Hepatocyte (in vitro differentiated cells): ENCODE measurements around the gene ZMAT5. TPM values are rescaled to one million over a fixed set of nuclear protein-coding genes. Genes with fewer than 3 reads are reported as not detected.

Experiments used
- DNase-seq: peaks from one replicate; pipeline ENCODE4 v3.0.0-alpha.2; 2016; ENCODE audit warnings: low spot score
- H2AFZ ChIP-seq: fragments of 200-600 bp; sonication (generic); 2 replicates; pipeline ENCODE4 v1.6.0; 2016; ENCODE audit warnings: antibody characterized with exemption, mild to moderate bottlenecking
- H3K27ac ChIP-seq: fragments of 200-600 bp; sonication (generic); 2 replicates; pipeline ENCODE4 v1.5.1; 2016; ENCODE audit warnings: mild to moderate bottlenecking
- H3K27me3 ChIP-seq: fragments of 200-600 bp; sonication (generic); 2 replicates; pipeline ENCODE4 v1.6.1; 2016
- H3K36me3 ChIP-seq: fragments of 200-600 bp; sonication (generic); replicated peaks from 2 replicates; pipeline ENCODE4 v1.5.1; 2016; ENCODE audit warnings: low read depth; ENCODE audit not compliant: insufficient read depth
- H3K4me1 ChIP-seq: fragments of 200-600 bp; sonication (generic); 2 replicates; pipeline ENCODE4 v1.5.1; 2016; ENCODE audit warnings: mild to moderate bottlenecking, moderate library complexity; ENCODE audit not compliant: insufficient read depth
- H3K4me2 ChIP-seq: fragments of 200-600 bp; sonication (generic); 2 replicates; pipeline ENCODE4 v1.6.0; 2016
- H3K4me3 ChIP-seq: fragments of 200-600 bp; sonication (generic); 2 replicates; pipeline ENCODE4 v1.5.1; 2016; ENCODE audit warnings: mild to moderate bottlenecking
- H3K79me2 ChIP-seq: fragments of 200-600 bp; sonication (generic); 2 replicates; pipeline ENCODE4 v1.6.0; 2017; ENCODE audit warnings: mild to moderate bottlenecking
- H3K9me2 ChIP-seq: fragments of 200-600 bp; sonication (generic); replicated peaks from 2 replicates; pipeline ENCODE4 v1.6.0; 2017; ENCODE audit warnings: mild to moderate bottlenecking; ENCODE audit not compliant: insufficient read depth
- H3K9me3 ChIP-seq: fragments of 200-600 bp; sonication (generic); 2 replicates; pipeline ENCODE4 v1.5.1; 2016; ENCODE audit warnings: low read depth, mild to moderate bottlenecking
- H4K20me1 ChIP-seq: fragments of 200-600 bp; sonication (generic); 2 replicates; pipeline ENCODE4 v1.6.0; 2016; ENCODE audit warnings: mild to moderate bottlenecking; ENCODE audit not compliant: insufficient read depth, poor library complexity, severe bottlenecking
- EZH2 ChIP-seq: fragments of 200-600 bp; sonication (generic); IDR thresholded peaks from 2 replicates; pipeline ENCODE4 v1.6.1; 2016; ENCODE audit warnings: antibody characterized with exemption, mild to moderate bottlenecking, borderline replicate concordance
- EZH2phosphoT487 ChIP-seq: fragments of 200-600 bp; sonication (generic); IDR thresholded peaks from one replicate; pipeline ENCODE4 v1.6.1; 2018; ENCODE audit warnings: antibody characterized with exemption, mild to moderate bottlenecking, low read depth, moderate library complexity; ENCODE audit not compliant: unreplicated experiment, severe bottlenecking
- WGBS: methylation state at CpG from one replicate; pipeline ENCODE4 v1.1.6; 2016; ENCODE audit warnings: low lambda C conversion rate; ENCODE audit errors: missing lambda C conversion rate; 5-methylcytosine and 5-hydroxymethylcytosine counted together
- polyA plus RNA-seq: library from polyadenylated mRNA; unstranded; fragments of >200 nt; fragmentation: Nextera tagmentation; extraction: Ambion mirVana; gene quantifications from 2 replicates; pipeline ENCODE4 v1.2.1, GENCODE V29; 2016
- total RNA-seq: library from RNA; depleted of rRNA; stranded (reverse); fragments of >200 nt; gene quantifications from 2 replicates; pipeline ENCODE4 v1.2.3, GENCODE V29; 2014
- TF ChIP-seq, protein P1 (sequence below): fragments of 200-600 bp; sonication (generic); IDR thresholded peaks from 2 replicates; pipeline ENCODE4 v1.5.1; 2016; ENCODE audit warnings: antibody characterized with exemption, mild to moderate bottlenecking; ENCODE audit not compliant: poor library complexity

Gene ZMAT5
- total and polyA plus RNA-seq, 2 experiments from 2014 or later = 18.2 to 38.5 TPM

DNA sequence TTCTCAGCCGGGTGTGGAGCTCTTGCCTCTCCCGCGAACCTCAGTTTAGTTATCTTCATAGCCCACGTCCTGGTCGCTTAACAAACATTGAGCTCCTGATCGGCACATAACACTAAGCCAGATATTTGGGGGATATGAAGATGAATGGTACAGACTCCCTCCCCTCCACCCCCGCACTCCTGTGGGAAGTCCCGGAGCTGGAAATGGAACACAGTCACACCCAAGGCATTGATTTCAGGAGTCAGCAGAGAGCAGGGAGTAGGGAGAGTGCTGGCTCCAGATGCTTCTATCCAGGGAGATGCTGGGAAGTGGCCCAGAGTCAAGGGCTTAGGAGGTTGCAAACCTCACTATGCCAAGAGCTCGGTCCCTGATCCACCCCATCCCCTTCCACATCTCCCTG, 73.1 kb downstream of the ZMAT5 start:
- H3K4me3 ChIP-seq = no peak overlapping the region
- DNase-seq = no peak
- no peaks in the 10 kb centered on the region for H3K36me3 ChIP-seq
- H3K9me2 ChIP-seq = no peaks in the 10 kb centered on the region
- H4K20me1 ChIP-seq = no peaks in the 10 kb centered on the region
- H3K27ac ChIP-seq = no peak overlapping the region
- H3K79me2 ChIP-seq = no peaks in the 10 kb centered on the region
- peaks cover 10% of the 10 kb centered on the region for H3K4me1 ChIP-seq
- no peaks in the 10 kb centered on the region for H3K9me3 ChIP-seq
- no peak overlapping the region for H3K4me2 ChIP-seq
- H3K27me3 ChIP-seq = no peaks in the 10 kb centered on the region
- WGBS = 87% methylated on average over 9 of the region's 9 CpGs
- TF ChIP-seq EZH2phosphoT487 (no peak), EZH2 (no peak)
- TF ChIP-seq, protein P1, sequence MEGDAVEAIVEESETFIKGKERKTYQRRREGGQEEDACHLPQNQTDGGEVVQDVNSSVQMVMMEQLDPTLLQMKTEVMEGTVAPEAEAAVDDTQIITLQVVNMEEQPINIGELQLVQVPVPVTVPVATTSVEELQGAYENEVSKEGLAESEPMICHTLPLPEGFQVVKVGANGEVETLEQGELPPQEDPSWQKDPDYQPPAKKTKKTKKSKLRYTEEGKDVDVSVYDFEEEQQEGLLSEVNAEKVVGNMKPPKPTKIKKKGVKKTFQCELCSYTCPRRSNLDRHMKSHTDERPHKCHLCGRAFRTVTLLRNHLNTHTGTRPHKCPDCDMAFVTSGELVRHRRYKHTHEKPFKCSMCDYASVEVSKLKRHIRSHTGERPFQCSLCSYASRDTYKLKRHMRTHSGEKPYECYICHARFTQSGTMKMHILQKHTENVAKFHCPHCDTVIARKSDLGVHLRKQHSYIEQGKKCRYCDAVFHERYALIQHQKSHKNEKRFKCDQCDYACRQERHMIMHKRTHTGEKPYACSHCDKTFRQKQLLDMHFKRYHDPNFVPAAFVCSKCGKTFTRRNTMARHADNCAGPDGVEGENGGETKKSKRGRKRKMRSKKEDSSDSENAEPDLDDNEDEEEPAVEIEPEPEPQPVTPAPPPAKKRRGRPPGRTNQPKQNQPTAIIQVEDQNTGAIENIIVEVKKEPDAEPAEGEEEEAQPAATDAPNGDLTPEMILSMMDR = no peak
- H2AFZ ChIP-seq = no peak overlapping the region

DNA sequence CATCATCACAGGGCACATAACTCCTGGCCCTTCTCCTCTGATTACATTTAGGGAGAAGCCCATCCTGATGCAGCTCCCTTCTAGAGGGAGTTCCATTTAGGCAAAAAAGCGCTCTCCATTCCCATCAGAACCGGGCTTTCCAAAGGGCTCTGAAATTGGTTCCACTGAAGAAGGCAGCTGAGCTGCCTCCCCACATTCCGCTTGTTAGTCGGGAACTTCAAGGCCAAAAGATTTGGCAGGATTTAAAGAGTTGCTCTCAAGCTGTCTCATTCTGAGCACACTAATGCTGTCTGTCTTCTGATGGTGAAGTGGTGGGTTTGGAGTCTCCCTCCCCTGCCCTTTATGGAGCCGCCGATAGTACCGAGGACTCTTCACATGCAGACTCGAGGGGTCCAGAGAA, 73.6 kb downstream of the ZMAT5 start:
- no peaks in the 10 kb centered on the region for H3K9me2 ChIP-seq
- no peak overlapping the region for H3K27ac ChIP-seq
- WGBS = 89% methylated on average over 8 of the region's 8 CpGs
- no peak for DNase-seq
- no peak overlapping the region for H3K4me3 ChIP-seq
- peaks cover 10% of the 10 kb centered on the region for H3K4me1 ChIP-seq
- no peaks in the 10 kb centered on the region for H3K36me3 ChIP-seq
- H4K20me1 ChIP-seq = no peaks in the 10 kb centered on the region
- TF ChIP-seq, protein P1 = no peak
- TF ChIP-seq EZH2 (no peak), EZH2phosphoT487 (no peak)
- no peak overlapping the region for H3K4me2 ChIP-seq
- H3K9me3 ChIP-seq = no peaks in the 10 kb centered on the region
- no peaks in the 10 kb centered on the region for H3K79me2 ChIP-seq
- no peak overlapping the region for H2AFZ ChIP-seq
- no peaks in the 10 kb centered on the region for H3K27me3 ChIP-seq

DNA sequence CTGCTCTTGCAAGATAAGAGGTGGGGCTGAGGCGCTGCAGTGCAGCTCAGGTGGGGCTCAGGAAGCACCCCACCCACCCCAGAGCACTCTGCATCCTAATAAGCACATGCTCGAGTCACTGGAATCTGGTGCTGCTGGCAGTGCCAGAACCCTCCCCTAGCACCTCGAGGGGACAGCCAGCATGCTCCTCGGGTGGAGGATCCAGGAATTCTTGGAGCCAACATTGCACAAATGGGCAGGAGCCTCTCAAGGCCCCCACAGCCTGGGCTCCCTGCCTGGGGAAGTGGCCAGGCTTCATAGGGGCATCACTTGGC, 74.5 kb downstream of the ZMAT5 start:
- H3K27ac ChIP-seq = no peak overlapping the region
- no peaks in the 10 kb centered on the region for H3K9me3 ChIP-seq
- H3K79me2 ChIP-seq = no peaks in the 10 kb centered on the region
- peaks cover 10% of the 10 kb centered on the region for H3K4me1 ChIP-seq
- TF ChIP-seq EZH2 = no peak
- TF ChIP-seq, protein P1 = no peak
- TF ChIP-seq EZH2phosphoT487 = no peak
- no peak for DNase-seq
- no peak overlapping the region for H2AFZ ChIP-seq
- H3K9me2 ChIP-seq = no peaks in the 10 kb centered on the region
- WGBS = 77% methylated on average over 4 of the region's 4 CpGs
- H3K36me3 ChIP-seq = no peaks in the 10 kb centered on the region
- no peak overlapping the region for H3K4me3 ChIP-seq
- no peaks in the 10 kb centered on the region for H4K20me1 ChIP-seq
- no peak overlapping the region for H3K4me2 ChIP-seq
- H3K27me3 ChIP-seq = no peaks in the 10 kb centered on the region

DNA sequence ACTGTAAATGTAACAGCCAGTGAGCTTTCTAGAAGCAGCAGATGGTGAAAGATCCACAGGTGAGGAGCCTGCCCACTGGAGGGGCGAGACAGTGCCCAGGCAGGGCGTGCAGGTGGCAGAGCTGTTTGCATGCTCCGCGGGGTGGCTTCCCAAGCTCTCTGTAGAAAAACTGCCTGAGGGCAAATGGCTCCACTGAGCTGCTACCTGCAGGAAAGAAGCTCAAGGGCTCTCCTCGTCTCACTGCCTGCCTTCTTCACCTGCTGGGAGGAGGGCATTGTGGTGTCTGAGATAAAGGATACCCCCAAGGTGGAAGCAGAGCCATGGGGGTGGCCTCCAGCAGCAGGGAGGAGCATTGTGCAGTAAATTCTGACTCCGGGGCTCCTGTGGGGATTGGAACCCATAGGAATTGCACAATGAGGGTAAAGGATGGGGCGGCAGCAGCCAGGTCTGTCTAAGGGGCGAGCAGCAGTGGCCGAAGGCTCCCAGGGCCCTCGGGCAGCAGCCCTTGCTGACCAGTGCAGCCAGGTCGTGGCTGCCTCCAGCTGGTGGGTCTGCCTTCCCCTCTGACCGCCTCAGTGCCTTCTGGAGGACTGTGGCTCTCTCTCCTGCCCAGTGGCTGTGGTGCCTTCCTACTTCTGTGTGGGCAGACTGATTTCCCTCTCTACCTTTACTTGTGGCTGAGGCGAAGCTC, 75.0 kb downstream of the ZMAT5 start:
- TF ChIP-seq EZH2 (no peak), EZH2phosphoT487 (no peak)
- TF ChIP-seq, protein P1 = no peak
- no peaks in the 10 kb centered on the region for H3K9me3 ChIP-seq
- H2AFZ ChIP-seq = no peak overlapping the region
- no peak overlapping the region for H3K4me3 ChIP-seq
- peaks cover 10% of the 10 kb centered on the region for H3K4me1 ChIP-seq
- no peaks in the 10 kb centered on the region for H4K20me1 ChIP-seq
- no peaks in the 10 kb centered on the region for H3K36me3 ChIP-seq
- no peaks in the 10 kb centered on the region for H3K27me3 ChIP-seq
- no peak overlapping the region for H3K27ac ChIP-seq
- no peaks in the 10 kb centered on the region for H3K79me2 ChIP-seq
- no peak overlapping the region for H3K4me2 ChIP-seq
- no peak for DNase-seq
- 82% methylated on average over 13 of the region's 13 CpGs for WGBS
- H3K9me2 ChIP-seq = no peaks in the 10 kb centered on the region
